ELF-1 (cell line): ENCODE results near the gene EMILIN3.
"Not testable (repeated sequence)": the region's sequence is repeated elsewhere in the genome, so short reads cannot be mapped to it uniquely, and the experiment has no call there.

Source experiments
- DNase-seq: peaks from one replicate; pipeline ENCODE4 v3.0.0-alpha.2; 2016; ENCODE audit warnings: low read depth, low spot score

The EMILIN3 gene

GRCh38 chr20:41317546-41318270, 48.9 kb downstream of the EMILIN3 start, which contains the start of gene ZHX3:
ZHX3 (minus strand) TSS chr20:41317731; CDS start chr20:41204916, 112,815 bp downstream.
- DNase-seq = peak; percentile 97

- DNase-seq = peak; percentile 60
Observed at GRCh38 chr20:41316602-41317545, 49.7 kb downstream of the EMILIN3 start.

GRCh38 chr20:41316051-41316450, 50.6 kb downstream of the EMILIN3 start:
- no peak for DNase-seq

DNA sequence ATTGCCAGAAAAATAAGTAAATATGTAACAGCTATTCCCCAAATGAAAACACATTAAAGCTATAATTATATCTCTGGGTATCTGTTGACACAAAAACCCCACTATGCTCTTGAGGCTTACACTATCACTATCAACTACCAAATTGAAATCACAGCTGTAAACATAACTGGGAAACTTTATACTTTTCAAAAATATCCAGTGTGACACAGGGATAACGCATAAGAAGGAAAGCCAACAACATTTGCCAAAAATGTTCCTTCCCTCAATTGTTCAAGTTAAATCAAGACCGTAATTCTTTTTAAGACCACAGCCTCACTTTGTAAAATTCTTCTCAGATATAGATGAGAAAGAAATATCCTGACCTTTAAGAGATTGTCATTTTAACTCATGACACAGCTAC, 52.2 kb downstream of the EMILIN3 start:
- no peak for DNase-seq

GRCh38 chr20:41312009-41312408, 54.6 kb downstream of the EMILIN3 start:
- DNase-seq = not testable (repeated sequence)
